ENCODE measurements around the gene SLC12A1.

Gene SLC12A1

GRCh38 chr15:48205981-48206380, at the start of gene SLC12A1:
Gene SLC12A1, plus strand, starts transcription at chr15:48206302. Its CDS starts 1,418 bp downstream, at chr15:48207720.
- DNase-seq (ENCODE audit: low read depth) = no peak

GRCh38 chr15:48168616-48169015, 37.5 kb upstream of the SLC12A1 start:
- DNase-seq (ENCODE audit: low read depth) = no peak

GRCh38 chr15:48170981-48171380, 35.1 kb upstream of the SLC12A1 start:
- DNase-seq (ENCODE audit: low read depth) = no peak

- DNase-seq (ENCODE audit: low read depth) = no peak
Observed at GRCh38 chr15:48175126-48175525, 31.0 kb upstream of the SLC12A1 start.

DNA sequence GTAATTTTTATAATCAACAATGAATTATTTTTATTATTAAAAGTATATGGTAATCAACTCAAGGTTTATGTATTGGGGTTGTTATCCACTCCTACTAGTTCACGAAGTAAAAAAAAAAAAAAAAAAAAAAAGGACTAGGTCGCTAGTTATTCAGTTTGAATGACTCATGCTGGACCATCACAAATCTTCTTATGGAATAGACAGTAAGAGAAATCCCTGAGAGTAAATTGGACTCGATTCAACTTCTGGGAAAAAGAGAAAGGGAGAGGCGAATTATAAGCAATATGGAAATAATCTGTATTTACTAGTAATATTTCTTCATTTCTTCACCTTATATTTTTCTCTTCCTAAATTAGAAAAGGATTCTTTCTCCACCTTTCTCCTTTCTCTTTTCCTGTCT, 30.0 kb upstream of the SLC12A1 start:
- no peak for DNase-seq (ENCODE audit: low read depth)

DNA sequence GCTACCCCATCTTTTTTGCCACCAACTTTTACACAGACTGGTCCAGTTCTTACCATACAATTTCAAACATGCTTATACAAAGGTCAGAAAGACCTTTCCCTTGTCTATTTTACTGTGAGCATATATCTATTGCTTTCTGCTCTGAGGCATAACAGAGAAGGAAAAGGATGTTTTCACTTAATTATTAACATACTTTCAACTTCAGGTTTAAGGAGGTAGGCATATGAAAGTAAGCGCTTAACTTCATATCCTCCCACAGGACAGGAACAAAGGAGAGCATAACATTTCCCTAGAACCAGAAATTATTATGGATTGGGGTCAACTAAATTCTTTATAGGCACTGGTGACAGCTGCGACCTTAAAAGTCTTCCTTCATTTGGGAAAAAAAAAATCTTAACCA, 29.1 kb upstream of the SLC12A1 start:
- DNase-seq (ENCODE audit: low read depth) = no peak

DNA sequence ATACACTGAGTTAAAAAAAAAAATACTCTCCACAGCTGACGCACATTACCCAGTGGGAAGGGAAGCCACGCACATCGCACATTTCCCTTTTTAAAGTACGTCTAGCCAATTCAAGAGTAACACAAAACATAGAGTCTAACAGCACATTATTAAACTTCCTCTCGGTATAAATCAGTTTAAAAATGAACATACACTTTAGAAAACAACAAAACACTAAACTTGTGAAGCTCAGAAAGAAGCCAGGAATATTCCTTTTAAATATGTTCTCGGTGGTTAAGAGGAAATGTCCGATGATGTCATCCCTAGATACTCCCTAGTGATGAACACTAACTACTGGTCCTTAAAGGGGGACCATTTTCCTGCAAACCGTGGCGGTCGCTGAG, 28.7 kb upstream of the SLC12A1 start:
- no peak for DNase-seq (ENCODE audit: low read depth)

- peak; percentile 62 for DNase-seq (ENCODE audit: low read depth)
Observed at GRCh38 chr15:48177766-48178647, 28.1 kb upstream of the SLC12A1 start, which contains the start of gene MYEF2. Gene MYEF2, minus strand, starts transcription at chr15:48178295. Its CDS starts 58 bp downstream, at chr15:48178237.

GRCh38 chr15:48178648-48178931, 27.5 kb upstream of the SLC12A1 start:
- DNase-seq (ENCODE audit: low read depth) = no peak

DNA sequence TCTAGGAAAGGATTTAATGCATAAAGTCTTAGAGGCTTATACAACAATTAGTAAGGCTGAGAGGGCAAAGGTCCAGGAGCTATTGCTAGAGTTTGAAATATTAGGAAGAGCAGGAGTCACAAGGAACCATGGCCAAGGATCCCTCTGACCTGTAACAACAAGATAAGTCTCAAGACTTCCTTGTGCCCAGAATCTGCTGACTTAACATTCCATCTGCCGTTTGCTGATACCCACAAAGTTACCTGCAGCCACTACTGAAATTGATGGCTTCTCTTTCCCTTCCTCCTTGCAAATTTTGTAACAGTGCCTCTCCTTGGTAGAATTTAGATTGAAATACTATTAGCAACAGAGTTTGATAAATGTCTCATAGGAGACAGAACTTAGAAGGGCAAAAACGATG, 23.4 kb upstream of the SLC12A1 start:
- DNase-seq (ENCODE audit: low read depth) = no peak

- DNase-seq (ENCODE audit: low read depth) = no peak
Observed at GRCh38 chr15:48185529-48185928, 20.6 kb upstream of the SLC12A1 start.

DNA sequence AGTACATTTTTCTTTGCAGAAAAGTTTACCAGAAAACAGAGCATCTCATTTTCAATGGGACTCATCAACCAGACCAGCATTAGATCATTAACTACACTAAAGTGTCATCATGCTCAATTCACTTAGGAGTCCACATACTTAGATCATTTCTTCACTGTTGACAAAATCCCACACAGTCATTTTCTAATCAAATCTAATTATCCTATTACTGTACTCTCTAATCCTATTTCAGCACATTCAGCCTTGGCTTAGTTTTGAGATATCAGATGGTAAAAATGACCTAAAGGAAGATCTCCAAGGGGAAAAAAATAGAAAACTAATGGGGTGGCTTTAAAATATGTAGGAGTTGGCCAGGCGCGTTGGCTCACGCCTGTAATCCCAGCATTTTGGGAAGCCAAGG, 19.8 kb upstream of the SLC12A1 start:
- no peak for DNase-seq (ENCODE audit: low read depth)

- peak; percentile 10 for DNase-seq (ENCODE audit: low read depth)
Observed at GRCh38 chr15:48190932-48191573, 15.0 kb upstream of the SLC12A1 start.

DNA sequence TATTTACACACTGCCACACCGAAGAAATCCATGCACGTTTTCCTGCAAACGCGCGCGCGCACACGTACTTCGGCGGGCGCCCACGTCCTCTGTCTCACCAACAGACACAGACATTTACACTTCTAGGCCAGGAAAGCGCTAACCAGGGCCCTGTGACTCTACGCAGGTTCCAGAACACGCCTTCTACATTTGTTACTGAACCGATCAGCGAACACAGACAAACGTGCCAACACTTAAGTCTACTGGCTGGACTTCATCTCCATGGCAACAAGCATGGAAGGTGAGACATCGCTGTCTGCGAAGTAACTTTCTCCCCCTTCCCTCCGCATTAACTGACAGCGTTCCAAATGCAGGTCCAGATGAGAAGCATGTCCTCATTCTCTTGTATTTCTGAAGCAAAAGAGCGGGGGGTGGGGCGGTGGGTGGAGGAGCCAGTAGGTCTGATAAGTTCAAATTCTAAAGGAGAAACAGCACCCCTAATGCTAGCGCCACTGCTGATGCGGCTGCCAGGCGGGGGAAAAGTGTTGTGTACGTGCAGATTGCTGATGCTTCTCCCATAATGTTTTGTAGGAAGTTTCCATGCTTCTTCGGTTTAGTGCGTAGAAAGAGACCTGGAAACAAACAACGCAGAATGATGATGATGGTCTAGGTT, 14.4 kb upstream of the SLC12A1 start, which contains the start of gene CTXN2:
CTXN2 (plus strand) TSS at position 92 of the 652 bp plus-strand sequence. CDS start 9,636 bp downstream, outside the sequence.
- DNase-seq (ENCODE audit: low read depth) = no peak

GRCh38 chr15:48202068-48202467, 4.0 kb upstream of the SLC12A1 start:
- DNase-seq (ENCODE audit: low read depth) = no peak

GRCh38 chr15:48221261-48221660, 15.2 kb downstream of the SLC12A1 start:
- DNase-seq (ENCODE audit: low read depth) = no peak

DNA sequence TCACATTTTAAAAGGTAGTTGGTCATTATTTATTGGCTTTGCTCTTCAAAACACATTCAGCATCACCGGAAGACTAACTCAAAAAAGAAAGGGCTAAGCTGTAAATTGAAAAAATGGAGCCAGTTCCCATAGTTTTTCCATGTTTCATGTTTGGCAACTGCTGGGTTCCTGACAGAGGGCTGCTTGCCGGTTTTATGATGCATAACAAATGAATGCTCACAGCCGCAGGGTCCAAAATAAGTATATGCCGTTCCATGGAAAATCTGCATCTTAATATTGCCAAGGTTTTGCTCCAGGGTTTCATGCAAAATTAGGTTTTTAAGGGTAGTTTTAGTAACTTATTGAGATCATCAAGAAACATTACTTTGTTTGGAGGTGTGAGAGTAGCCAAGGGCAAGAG, 15.8 kb downstream of the SLC12A1 start:
- no peak for DNase-seq (ENCODE audit: low read depth)

GRCh38 chr15:48222627-48223026, 16.5 kb downstream of the SLC12A1 start:
- DNase-seq (ENCODE audit: low read depth) = no peak

GRCh38 chr15:48225771-48226170, 19.7 kb downstream of the SLC12A1 start:
- no peak for DNase-seq (ENCODE audit: low read depth)

GRCh38 chr15:48230498-48230897, 24.4 kb downstream of the SLC12A1 start:
- DNase-seq (ENCODE audit: low read depth) = no peak

DNA sequence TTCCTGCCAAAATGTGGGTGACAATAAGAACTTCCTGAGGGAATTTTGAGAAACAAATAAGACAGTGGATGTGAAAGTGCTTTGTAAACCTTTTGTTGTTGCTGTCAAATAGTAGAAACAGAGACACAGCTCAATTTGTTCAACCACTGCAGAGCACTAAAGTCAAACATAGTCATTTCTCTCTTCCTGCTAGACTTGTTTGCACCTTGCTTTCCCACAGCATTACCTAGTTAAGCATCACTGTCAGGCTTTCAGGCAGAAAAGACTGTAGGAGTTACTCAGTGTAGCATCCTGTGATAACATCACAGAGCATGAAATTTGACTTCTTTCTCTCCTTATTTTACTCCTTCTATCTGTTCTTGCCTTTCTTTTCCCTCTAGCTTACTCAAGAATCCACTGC, 27.1 kb downstream of the SLC12A1 start:
- DNase-seq (ENCODE audit: low read depth) = no peak

DNA sequence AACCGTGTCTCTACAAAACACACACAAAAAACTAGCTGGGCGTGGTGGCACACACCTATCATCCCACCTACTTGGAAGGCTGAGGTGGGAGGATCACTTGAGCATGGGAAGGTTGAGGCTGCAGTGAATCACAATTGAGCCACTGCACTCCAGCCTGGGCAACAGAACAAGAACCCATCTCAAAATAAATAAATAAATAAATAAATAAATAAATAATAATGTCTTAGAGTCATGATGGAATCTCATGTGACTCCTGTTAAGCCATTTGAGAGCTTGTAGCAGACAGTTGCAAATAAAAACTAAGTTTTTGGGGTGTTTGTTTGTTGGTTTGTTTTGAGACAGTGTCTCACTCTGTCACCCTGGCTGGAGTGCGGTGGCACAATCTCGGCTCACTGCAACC, 33.2 kb downstream of the SLC12A1 start:
- DNase-seq (ENCODE audit: low read depth) = no peak

DNA sequence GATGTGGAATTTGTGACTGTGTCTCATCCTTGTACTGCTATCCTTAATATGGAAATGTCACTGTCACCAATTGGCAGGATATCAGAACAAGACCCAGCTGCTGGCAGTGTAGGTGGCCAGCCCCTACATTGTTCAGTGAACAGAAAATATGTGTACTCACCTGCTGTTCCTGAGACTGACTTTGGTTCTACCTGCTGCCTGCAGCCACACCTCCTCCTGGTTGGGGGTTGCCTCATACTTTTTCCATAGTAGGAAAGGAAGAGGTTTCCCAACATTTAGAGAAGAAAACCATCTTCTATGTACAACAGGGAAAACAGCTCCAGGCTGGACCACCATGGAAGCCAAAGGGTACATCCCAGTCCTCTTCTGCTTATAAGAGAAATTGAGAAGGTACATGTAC, 35.9 kb downstream of the SLC12A1 start:
- no peak for DNase-seq (ENCODE audit: low read depth)
